ENCODE measurements around the gene VPS54.

GRCh38 chr2:63874204-63875130 is 144.8 kb downstream of the VPS54 start:
- TF ChIP-seq POLR2AphosphoS5 (IDR thresholded peaks at IDR 0.05; ENCODE audit: low read depth, low read length) (no peak), POLR2A (IDR thresholded peaks at IDR 0.05; ENCODE audit: low read depth, low read length) (no peak), SPI1 (IDR thresholded peaks at IDR 0.05; ENCODE audit: low read depth, low read length) (no peak), TAF1 (IDR thresholded peaks at IDR 0.05; ENCODE audit: low read depth, low read length) (no peak)
